ENCODE data around the gene NFATC1.

Gene NFATC1

DNA sequence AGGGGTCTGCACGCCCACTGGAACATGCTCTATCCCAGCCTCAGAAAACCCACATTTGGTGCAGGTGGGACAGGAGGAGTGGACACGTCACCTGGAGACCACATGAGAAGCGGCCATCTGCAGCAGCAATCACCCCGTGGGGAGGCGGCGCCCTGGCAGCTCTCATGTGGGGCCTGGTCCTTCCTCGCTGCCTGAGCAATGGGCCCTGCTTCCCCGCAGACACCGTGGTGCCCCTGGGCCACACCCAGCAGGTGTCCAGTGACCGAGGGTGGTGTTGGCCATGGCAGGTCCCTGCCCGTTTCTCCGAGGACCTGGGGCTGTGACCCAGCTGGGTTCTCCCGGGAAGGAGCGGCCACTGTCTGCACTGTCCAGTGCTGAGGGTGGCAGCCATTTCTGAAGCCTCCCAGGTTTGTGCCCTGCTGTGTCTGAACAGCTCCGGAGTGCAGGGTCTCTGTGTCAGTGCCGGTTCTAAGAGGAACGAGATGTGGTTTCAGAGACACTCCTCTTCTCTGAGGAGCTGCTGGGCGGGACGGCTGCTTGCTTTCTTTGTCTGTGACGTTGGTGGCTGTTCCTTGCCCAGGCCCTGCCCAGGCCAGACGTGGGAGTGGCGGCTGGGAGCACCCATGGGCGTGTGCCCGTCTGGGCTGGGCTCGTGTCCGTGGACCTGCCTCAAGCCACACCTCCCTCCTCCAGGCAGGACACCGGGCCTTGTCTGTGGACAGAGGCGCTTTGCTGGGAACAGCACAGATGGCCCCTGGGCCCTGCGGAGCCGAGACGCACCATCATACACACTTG, 44.8 kb downstream of the NFATC1 start:
- CTCF ChIA-PET, result no interaction called here
- no peak for DNase-seq (ENCODE audit: extremely low spot score)
- TF ChIP-seq, protein P1, sequence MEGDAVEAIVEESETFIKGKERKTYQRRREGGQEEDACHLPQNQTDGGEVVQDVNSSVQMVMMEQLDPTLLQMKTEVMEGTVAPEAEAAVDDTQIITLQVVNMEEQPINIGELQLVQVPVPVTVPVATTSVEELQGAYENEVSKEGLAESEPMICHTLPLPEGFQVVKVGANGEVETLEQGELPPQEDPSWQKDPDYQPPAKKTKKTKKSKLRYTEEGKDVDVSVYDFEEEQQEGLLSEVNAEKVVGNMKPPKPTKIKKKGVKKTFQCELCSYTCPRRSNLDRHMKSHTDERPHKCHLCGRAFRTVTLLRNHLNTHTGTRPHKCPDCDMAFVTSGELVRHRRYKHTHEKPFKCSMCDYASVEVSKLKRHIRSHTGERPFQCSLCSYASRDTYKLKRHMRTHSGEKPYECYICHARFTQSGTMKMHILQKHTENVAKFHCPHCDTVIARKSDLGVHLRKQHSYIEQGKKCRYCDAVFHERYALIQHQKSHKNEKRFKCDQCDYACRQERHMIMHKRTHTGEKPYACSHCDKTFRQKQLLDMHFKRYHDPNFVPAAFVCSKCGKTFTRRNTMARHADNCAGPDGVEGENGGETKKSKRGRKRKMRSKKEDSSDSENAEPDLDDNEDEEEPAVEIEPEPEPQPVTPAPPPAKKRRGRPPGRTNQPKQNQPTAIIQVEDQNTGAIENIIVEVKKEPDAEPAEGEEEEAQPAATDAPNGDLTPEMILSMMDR (IDR thresholded peaks at IDR 0.05; ENCODE audit: control extremely low read depth, extremely low read depth, low read depth, missing control alignments), result no peak
- POLR2A ChIA-PET, result no interaction called here

DNA sequence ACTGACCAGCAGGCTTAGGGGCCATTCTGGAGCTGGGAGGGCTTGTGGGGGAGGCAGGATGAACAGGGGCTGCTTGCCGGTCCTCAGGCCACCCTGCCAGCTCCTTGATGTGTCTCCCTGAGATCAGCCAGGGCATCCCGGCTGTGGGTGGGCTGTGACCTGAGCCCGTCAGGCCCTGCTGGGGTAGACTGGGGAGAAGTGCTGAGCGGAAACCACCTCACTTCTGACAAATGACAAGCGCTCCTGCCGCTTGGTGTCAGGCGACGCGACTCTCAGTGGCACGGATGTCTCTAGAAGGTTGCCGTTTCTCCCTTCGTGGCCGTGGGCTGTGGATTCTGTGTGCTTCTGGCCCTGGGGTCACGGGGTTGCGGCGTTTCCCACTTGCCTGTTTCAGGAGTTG, 45.7 kb downstream of the NFATC1 start:
- POLR2A ChIA-PET, result no interaction called here

DNA sequence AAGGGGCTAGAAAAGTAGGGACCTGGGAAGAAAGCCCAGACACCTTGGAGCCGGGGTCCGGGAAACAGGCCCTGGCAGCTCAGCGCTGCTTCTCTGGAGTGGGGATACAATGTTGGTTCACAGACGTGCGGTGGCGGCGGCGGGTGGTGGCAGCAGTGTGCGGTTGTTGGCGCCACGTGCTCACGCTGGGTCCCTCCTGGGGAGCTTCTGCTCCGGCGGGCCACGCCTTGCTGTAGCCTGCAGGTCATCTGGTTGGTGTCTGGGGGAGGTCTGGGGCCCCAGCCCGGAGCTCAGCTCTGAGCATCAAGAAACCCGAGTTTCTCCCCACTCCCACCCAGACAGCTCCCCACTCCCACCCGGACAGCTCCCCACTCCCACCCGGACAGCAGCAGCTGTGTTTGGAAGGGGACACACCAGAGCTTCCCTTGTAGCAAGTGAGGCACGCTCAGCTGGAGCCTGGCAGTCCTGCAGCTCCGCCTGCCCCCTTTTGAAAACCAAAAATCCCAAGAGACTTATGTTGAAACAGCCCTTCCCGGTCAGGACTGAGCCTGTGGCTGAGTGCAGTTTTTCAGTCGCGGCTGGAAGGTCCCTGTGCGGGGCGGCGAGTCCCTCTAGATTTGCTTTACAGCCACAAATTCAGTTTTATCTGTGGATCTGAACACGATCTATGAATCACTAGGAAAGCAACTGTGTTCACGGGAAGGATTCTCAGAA, 46.9 kb downstream of the NFATC1 start:
- CTCF ChIA-PET, result interaction anchor here (1.1 to 2.5 kb wide), 5 partner anchors 10 to 49 kb away, joined by 3 to 7 read pairs (median 3); no protein-coding TSS in a partner anchor
- no peak for DNase-seq (ENCODE audit: extremely low spot score)
- POLR2A ChIA-PET, result no interaction called here
- TF ChIP-seq, protein P1 (IDR thresholded peaks at IDR 0.05; ENCODE audit: control extremely low read depth, extremely low read depth, low read depth, missing control alignments), result no peak

More for the DNA sequence above, 45.7 kb downstream of the NFATC1 start:
- no peak for DNase-seq (ENCODE audit: extremely low spot score)
- CTCF ChIA-PET, result no interaction called here
- TF ChIP-seq, protein P1 (IDR thresholded peaks at IDR 0.05; ENCODE audit: control extremely low read depth, extremely low read depth, low read depth, missing control alignments), result no peak

DNA sequence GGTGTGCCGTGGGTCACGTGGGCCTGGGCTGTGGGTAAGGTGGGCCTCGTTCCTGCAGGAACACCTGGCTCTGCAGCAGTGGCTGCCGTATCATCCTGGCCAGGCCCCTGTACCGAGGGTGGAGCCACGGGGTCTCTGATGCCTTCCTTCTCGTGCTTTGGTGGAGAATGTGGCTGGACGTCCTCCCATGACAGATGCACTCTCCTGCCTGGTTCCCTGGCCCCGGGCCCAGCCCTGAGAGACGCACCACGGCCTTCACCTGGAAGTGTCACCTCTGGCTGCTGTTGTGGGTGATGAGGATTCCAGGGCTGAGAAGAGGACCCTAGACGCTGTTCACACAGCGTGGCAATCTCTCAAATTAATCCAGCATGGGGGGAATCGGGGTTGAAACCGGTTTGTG, 49.5 kb downstream of the NFATC1 start:
- DNase-seq (ENCODE audit: extremely low spot score), result no peak
- CTCF ChIA-PET, result no interaction called here
- POLR2A ChIA-PET, result no interaction called here
- TF ChIP-seq, protein P1 (IDR thresholded peaks at IDR 0.05; ENCODE audit: control extremely low read depth, extremely low read depth, low read depth, missing control alignments), result no peak

DNA sequence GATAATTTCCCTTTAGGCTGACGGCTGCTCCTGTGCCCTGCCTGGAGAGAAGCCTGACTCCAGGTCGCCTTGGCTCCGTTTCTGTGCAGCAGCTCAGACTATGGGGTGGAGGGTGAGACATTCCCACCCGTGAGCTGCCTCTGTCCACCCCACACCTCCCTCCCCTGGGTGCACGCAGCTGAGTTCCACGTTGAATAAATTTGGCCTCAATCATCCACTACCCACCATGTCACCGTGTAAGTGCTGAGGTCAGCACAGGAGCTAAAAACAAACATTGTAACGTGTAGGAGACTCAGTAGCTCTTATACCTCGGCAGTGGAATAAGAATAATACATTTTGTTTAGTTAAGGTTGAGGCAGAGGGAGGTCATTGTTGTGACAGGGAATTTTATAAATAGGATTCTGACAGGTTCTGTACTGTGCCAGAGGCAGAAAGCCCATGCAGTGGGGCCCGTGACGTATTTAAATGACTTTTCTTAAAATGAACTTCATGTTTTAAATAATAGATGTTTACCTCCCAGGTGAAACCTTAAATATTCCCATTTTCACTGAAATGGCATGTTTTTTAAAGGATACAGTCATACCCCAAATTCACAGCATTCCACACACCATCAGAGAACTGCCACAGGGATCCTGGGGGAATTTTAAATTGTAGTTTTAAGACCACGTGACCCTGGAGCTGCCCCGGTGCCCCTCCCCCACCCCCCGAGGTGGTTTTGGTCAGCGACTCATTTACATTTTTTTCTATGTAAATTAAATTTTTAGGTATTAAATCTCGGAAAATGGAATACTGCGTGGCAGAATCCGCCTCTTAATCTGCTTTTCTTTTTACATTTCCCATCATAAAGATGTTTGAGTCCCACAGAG, 50.2 kb downstream of the NFATC1 start:
- ChIA-PET CTCF (no interaction called here), POLR2A (no interaction called here)
- TF ChIP-seq, protein P1 (IDR thresholded peaks at IDR 0.05; ENCODE audit: control extremely low read depth, extremely low read depth, low read depth, missing control alignments), result no peak
- no peak for DNase-seq (ENCODE audit: extremely low spot score)

DNA sequence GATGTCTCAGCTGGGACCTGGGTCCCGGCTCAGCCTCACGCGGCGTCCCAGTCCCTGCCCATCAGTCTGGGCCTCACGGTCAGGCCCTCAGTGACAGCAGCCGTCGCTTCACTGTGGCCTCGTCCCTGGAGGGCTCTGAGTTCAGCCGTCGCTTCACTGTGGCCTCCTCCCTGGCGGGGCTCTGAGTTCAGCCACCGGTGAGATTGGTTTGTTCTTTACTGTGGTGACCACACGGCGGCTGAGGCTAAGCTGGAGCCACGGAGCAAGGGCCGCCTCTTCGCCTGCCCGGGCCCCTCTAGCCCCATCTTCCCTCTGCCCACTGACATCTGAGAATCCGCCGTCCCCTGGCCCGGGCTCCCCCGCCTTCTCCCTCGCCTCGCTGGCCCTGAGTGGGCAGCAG, 51.2 kb downstream of the NFATC1 start:
- TF ChIP-seq, protein P1 (IDR thresholded peaks at IDR 0.05; ENCODE audit: control extremely low read depth, extremely low read depth, low read depth, missing control alignments), result no peak
- DNase-seq (ENCODE audit: extremely low spot score), result no peak
- ChIA-PET CTCF (no interaction called here), POLR2A (no interaction called here)

Measured in GM10248 (cell line).